Stimulated activated CD8-positive, alpha-beta memory T cell treated with anti-CD3 and anti-CD28 coated beads, Interleukin-4, amount 100 ng/mL, for 48 hours (primary cell): ENCODE results near the gene RANBP10.

ENCODE experiments used
- DNase-seq: peaks from one replicate; pipeline ENCODE4 v3.0.0-alpha.2; 2020

Gene RANBP10

GRCh38 chr16:67825119-67825518 is 18.8 kb upstream of the RANBP10 start:
- DNase-seq, result no peak

GRCh38 chr16:67822511-67822910 is 16.2 kb upstream of the RANBP10 start:
- no peak for DNase-seq

- no peak for DNase-seq
Observed at GRCh38 chr16:67820608-67821259, 14.4 kb upstream of the RANBP10 start.

- DNase-seq, result no peak
Observed at GRCh38 chr16:67814567-67814966, 8.2 kb upstream of the RANBP10 start.

GRCh38 chr16:67811899-67812298 is 5.5 kb upstream of the RANBP10 start:
- DNase-seq, result no peak

GRCh38 chr16:67807148-67807682 is 855 bp upstream of the RANBP10 start:
- DNase-seq, result no peak

GRCh38 chr16:67805718-67806427 is 487 bp downstream of the RANBP10 start:
- DNase-seq, result peak; percentile 34

GRCh38 chr16:67804853-67805542 is 1.4 kb downstream of the RANBP10 start:
- no peak for DNase-seq

GRCh38 chr16:67803894-67804293 is 2.5 kb downstream of the RANBP10 start:
- DNase-seq, result no peak

GRCh38 chr16:67801883-67802282 is 4.5 kb downstream of the RANBP10 start:
- DNase-seq, result no peak

- no peak for DNase-seq
Observed at GRCh38 chr16:67801241-67801640, 5.1 kb downstream of the RANBP10 start.

GRCh38 chr16:67800338-67800926 is 5.9 kb downstream of the RANBP10 start:
- no peak for DNase-seq

GRCh38 chr16:67796099-67796718 is 10.2 kb downstream of the RANBP10 start:
- DNase-seq, result no peak

GRCh38 chr16:67790071-67790470 is 16.3 kb downstream of the RANBP10 start:
- DNase-seq, result no peak

- DNase-seq, result no peak
Observed at GRCh38 chr16:67786491-67786890, 19.9 kb downstream of the RANBP10 start.

- no peak for DNase-seq
Observed at GRCh38 chr16:67783353-67783725, 23.0 kb downstream of the RANBP10 start.

GRCh38 chr16:67782567-67783352 is 23.6 kb downstream of the RANBP10 start:
- DNase-seq, result no peak

GRCh38 chr16:67781565-67781921 is 24.8 kb downstream of the RANBP10 start:
- DNase-seq, result no peak

- no peak for DNase-seq
Observed at GRCh38 chr16:67780847-67781564, 25.4 kb downstream of the RANBP10 start.

GRCh38 chr16:67779256-67780014 is 26.9 kb downstream of the RANBP10 start:
- no peak for DNase-seq

GRCh38 chr16:67775273-67775672 is 31.1 kb downstream of the RANBP10 start:
- DNase-seq, result no peak
